ENCODE measurements around the gene GNAO1. TPM values are rescaled to one million over a fixed set of nuclear protein-coding genes. Genes with fewer than 3 reads are reported as not detected.

GNAO1 gene
- polyA plus RNA-seq, 1 of the 3 experiments (the other 2 are of a cell fraction), result 0.30 TPM

DNA sequence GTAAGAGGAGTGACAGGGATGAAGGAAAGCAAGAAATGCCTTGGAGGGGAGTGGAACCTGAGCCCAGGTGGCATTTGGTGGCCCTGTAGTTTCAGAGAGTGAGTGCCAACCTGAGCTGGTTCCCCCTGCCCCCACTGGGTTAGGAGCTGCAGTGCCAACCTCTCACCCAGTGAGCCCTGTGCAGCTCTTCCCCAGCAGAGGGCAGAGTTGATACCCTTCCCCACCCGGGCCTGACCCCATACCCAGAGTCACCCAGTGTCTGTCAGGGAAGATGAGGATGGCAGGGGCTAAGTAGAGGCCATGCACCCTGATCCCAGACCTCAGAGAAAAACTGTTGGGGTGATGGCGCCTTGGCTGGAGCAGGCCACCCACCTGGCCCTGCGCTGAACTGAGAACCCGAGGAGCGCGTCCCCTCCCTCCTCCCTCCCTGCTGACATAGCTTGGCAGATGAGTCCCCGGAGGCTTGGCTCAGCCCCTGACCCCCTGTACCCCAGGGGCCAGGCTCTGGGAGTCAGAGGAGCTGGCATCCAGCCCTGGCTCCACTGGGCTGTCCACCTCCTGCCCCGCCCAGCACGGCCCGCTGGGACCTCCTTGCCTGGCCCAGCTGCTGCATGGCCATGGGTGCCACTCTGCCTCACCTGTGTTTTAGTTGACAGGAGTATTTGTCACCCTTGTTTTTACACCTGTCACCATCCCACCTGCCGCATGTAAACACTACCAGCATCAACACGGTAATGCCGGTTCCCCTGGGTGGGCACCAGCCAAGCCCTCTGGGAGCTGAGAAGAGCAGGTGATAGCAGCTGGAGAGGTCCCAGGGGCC is 120.1 kb downstream of the GNAO1 start (continued):
- TF ChIP-seq SMC3 (IDR thresholded peaks at IDR 0.05; ENCODE audit: low read depth, low read length), result 0 out of 2 replicates have a peak, but pooled peaks have one; percentile 13
- TF ChIP-seq JUND (IDR thresholded peaks at IDR 0.05), result no peak
- TF ChIP-seq YY1 (IDR thresholded peaks at IDR 0.05; ENCODE audit: low read depth), result no peak
- TF ChIP-seq, protein P1, sequence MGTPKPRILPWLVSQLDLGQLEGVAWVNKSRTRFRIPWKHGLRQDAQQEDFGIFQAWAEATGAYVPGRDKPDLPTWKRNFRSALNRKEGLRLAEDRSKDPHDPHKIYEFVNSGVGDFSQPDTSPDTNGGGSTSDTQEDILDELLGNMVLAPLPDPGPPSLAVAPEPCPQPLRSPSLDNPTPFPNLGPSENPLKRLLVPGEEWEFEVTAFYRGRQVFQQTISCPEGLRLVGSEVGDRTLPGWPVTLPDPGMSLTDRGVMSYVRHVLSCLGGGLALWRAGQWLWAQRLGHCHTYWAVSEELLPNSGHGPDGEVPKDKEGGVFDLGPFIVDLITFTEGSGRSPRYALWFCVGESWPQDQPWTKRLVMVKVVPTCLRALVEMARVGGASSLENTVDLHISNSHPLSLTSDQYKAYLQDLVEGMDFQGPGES (IDR thresholded peaks at IDR 0.05; ENCODE audit: low read depth, low read length), result no peak
- TF ChIP-seq FOXM1 (IDR thresholded peaks at IDR 0.05; ENCODE audit: low read depth), result no peak
- TF ChIP-seq POLR2AphosphoS5 (IDR thresholded peaks at IDR 0.05; ENCODE audit: low read depth, low read length), result no peak
- no peak for TF ChIP-seq FOXJ3 (CRISPR knock-in tag; IDR thresholded peaks at IDR 0.05)
- no peak for TF ChIP-seq CHD2 (IDR thresholded peaks at IDR 0.05; ENCODE audit: low read length, partially characterized antibody)
- TF ChIP-seq, protein P2, sequence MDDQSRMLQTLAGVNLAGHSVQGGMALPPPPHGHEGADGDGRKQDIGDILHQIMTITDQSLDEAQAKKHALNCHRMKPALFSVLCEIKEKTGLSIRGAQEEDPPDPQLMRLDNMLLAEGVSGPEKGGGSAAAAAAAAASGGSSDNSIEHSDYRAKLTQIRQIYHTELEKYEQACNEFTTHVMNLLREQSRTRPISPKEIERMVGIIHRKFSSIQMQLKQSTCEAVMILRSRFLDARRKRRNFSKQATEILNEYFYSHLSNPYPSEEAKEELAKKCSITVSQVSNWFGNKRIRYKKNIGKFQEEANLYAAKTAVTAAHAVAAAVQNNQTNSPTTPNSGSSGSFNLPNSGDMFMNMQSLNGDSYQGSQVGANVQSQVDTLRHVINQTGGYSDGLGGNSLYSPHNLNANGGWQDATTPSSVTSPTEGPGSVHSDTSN (IDR thresholded peaks at IDR 0.05), result no peak
- no peak for TF ChIP-seq MEF2A (IDR thresholded peaks at IDR 0.05; ENCODE audit: borderline replicate concordance, low read depth)
- TF ChIP-seq SIN3A (IDR thresholded peaks at IDR 0.05; ENCODE audit: borderline replicate concordance, low read depth, low read length), result no peak
- no peak for TF ChIP-seq NRF1 (IDR thresholded peaks at IDR 0.05; ENCODE audit: low read depth, low read length)
- no peak for TF ChIP-seq RCOR1 (IDR thresholded peaks at IDR 0.05; ENCODE audit: low read length)
- no peak for TF ChIP-seq MXI1 (IDR thresholded peaks at IDR 0.05; ENCODE audit: low read depth, low read length)
- TF ChIP-seq ELF1 (IDR thresholded peaks at IDR 0.05), result no peak
- peak; percentile 18; the same call in 1 of the 2 replicates for TF ChIP-seq CTCF (IDR thresholded peaks at IDR 0.05)

GRCh38 chr16:56312028-56312300 is 120.7 kb downstream of the GNAO1 start:
- peaks cover 0 to 13% of the 10 kb centered on the region in 2 experiments; a peak in 1 of 4 replicates for H3K4me1 ChIP-seq (ENCODE audit: control insufficient read depth in 1 of 2, insufficient read depth in 2 of 2, low read depth in 1 of 2, low read length in 1 of 2)
- ChIA-PET POLR2A (no interaction called here), CTCF (interaction anchor here (0.9 to 1.4 kb wide), 3 partner anchors 14 to 270 kb away, joined by 3 to 7 read pairs (median 4); no protein-coding TSS in a partner anchor)
- H3K27ac ChIP-seq (ENCODE audit: low read depth in 2 of 2, low read length in 1 of 2), result no peak overlapping the region
- H4K20me1 ChIP-seq (ENCODE audit: insufficient read depth), result no peaks in the 10 kb centered on the region
- H3K4me3 ChIP-seq (ENCODE audit: low read depth in 2 of 2, low read length in 1 of 2), result no peak overlapping the region
- H3K79me2 ChIP-seq (ENCODE audit: insufficient read depth), result no peaks in the 10 kb centered on the region
- no peak overlapping the region for H2AFZ ChIP-seq (ENCODE audit: low read depth)
- H3K9me2 ChIP-seq, result no peaks in the 10 kb centered on the region
- H3K9me3 ChIP-seq, result no peaks in the 10 kb centered on the region
- H3K27me3 ChIP-seq (ENCODE audit: insufficient read depth), result no peaks in the 10 kb centered on the region; the same call in 1 of the 2 replicates
- H3K4me2 ChIP-seq, result no peak overlapping the region
- no peak for TF ChIP-seq MAX (IDR thresholded peaks at IDR 0.05; ENCODE audit: low read depth)
- TF ChIP-seq NFIC (IDR thresholded peaks at IDR 0.05; ENCODE audit: borderline replicate concordance), result no peak
- no peak for TF ChIP-seq YY1 (IDR thresholded peaks at IDR 0.05; ENCODE audit: low read depth)
- TF ChIP-seq TAF1 (IDR thresholded peaks at IDR 0.05; ENCODE audit: borderline replicate concordance, low read depth, low read length), result no peak
- no peak for TF ChIP-seq RAD21 (IDR thresholded peaks at IDR 0.05; ENCODE audit: low read length)
- no peak for TF ChIP-seq JUND (IDR thresholded peaks at IDR 0.05)
- no peak for TF ChIP-seq FOSL2 (IDR thresholded peaks at IDR 0.05; ENCODE audit: borderline replicate concordance, low read depth)
- TF ChIP-seq SMC3 (IDR thresholded peaks at IDR 0.05; ENCODE audit: low read depth, low read length), result no peak
- TF ChIP-seq ELF1 (IDR thresholded peaks at IDR 0.05), result no peak
- no peak for TF ChIP-seq EZH2phosphoT487 (IDR thresholded peaks at IDR 0.05; ENCODE audit: borderline replicate concordance, low read depth)
- TF ChIP-seq USF1 (IDR thresholded peaks at IDR 0.05; ENCODE audit: borderline replicate concordance, low read depth), result no peak
- no peak for TF ChIP-seq SIN3A (IDR thresholded peaks at IDR 0.05; ENCODE audit: borderline replicate concordance, low read depth, low read length)
- no peak for TF ChIP-seq RFX5 (IDR thresholded peaks at IDR 0.05; ENCODE audit: low read length)
- TF ChIP-seq TCF12 (IDR thresholded peaks at IDR 0.05), result no peak
- TF ChIP-seq MEF2A (IDR thresholded peaks at IDR 0.05; ENCODE audit: borderline replicate concordance, low read depth), result no peak
- no peak for TF ChIP-seq RXRA (IDR thresholded peaks at IDR 0.05; ENCODE audit: borderline replicate concordance, low read depth)
- no peak for TF ChIP-seq NRF1 (IDR thresholded peaks at IDR 0.05; ENCODE audit: low read depth, low read length)
- TF ChIP-seq FOXM1 (IDR thresholded peaks at IDR 0.05; ENCODE audit: low read depth), result no peak
- no peak for TF ChIP-seq TEAD4 (IDR thresholded peaks at IDR 0.05; ENCODE audit: borderline replicate concordance, insufficient read depth)
- H3K9ac ChIP-seq, result no peak overlapping the region
- no peaks in the 10 kb centered on the region for H3F3A ChIP-seq (replicated peaks; ENCODE audit: insufficient read depth)
- 76% methylated on average over 5 of the region's 11 CpGs for WGBS (ENCODE audit: low lambda C conversion rate)
- no peak for DNase-seq
- H3K36me3 ChIP-seq (replicated peaks in 1 of 2; ENCODE audit: control insufficient read depth in 1 of 2, insufficient read depth in 2 of 2, low read length in 1 of 2), result no peaks in the 10 kb centered on the region
